ENCODE data around the gene CAPN2. TPM values are rescaled to one million over a fixed set of nuclear protein-coding genes. Genes with fewer than 3 reads are reported as not detected.
A peak's percentile ranks its signal among the peaks of the same experiment; 100 is the strongest.

CAPN2 gene
- polyA plus RNA-seq (2011; rRNA removed), result 417 and 433 TPM in 2 replicates
- 355 and 396 TPM in 2 replicates for polyA minus RNA-seq (2011; rRNA and poly(A)+ RNA removed)

DNA sequence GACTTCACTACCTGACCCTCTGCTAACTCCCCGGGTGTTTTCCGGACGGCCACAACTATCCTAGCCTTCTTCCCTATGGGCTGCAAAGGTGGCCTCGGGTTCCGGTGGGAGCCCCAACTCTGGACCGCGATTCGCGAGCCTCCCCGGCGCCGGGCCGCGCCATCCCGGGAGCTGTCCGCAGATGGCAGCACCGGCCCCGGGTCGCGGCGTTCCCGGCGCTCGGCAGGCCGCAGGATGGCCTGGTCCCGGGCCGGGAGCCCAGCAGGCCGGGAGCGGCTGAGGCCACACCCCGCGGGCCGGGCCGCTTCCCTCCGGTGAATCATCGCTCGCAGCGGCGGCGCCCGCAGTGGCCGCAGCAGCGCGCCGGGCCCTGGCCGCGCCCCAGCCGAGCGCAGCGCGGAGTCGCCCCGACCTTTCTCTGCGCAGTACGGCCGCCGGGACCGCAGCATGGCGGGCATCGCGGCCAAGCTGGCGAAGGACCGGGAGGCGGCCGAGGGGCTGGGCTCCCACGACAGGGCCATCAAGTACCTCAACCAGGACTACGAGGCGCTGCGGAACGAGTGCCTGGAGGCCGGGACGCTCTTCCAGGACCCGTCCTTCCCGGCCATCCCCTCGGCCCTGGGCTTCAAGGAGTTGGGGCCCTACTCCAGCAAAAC lies at the start of gene CAPN2:
TSS of gene CAPN2 (plus strand) at position 346 of the 656 bp plus-strand sequence. CDS start at position 448, 102 bp downstream.
- CTCF ChIA-PET, result interaction anchor here (0.6 to 1.7 kb wide), 11 partner anchors 8 to 474 kb away, joined by 3 to 9 read pairs (median 4); no protein-coding TSS in a partner anchor
- POLR2A ChIA-PET, result interaction anchor here (0.5 to 1.5 kb wide), 3 partner anchors 8 to 37 kb away, joined by 4 to 9 read pairs (median 6); no protein-coding TSS in a partner anchor
- Histone ChIP-seq H3K27ac (ENCODE audit: low read depth, low read length) (peak within 1 kb of the TSS; percentile 93), H3K4me3 (ENCODE audit: low read depth, low read length) (peak within 1 kb of the TSS; percentile 95), H3K27me3 (ENCODE audit: control insufficient read depth, insufficient read depth, low read length) (no peaks in the 10 kb centered on the region), H3K9me3 (ENCODE audit: control insufficient read depth, insufficient read depth, low read length) (no peaks in the 10 kb centered on the region)
- no peak for DNase-seq (ENCODE audit: low read depth, low spot score)
- TF ChIP-seq, protein P1, sequence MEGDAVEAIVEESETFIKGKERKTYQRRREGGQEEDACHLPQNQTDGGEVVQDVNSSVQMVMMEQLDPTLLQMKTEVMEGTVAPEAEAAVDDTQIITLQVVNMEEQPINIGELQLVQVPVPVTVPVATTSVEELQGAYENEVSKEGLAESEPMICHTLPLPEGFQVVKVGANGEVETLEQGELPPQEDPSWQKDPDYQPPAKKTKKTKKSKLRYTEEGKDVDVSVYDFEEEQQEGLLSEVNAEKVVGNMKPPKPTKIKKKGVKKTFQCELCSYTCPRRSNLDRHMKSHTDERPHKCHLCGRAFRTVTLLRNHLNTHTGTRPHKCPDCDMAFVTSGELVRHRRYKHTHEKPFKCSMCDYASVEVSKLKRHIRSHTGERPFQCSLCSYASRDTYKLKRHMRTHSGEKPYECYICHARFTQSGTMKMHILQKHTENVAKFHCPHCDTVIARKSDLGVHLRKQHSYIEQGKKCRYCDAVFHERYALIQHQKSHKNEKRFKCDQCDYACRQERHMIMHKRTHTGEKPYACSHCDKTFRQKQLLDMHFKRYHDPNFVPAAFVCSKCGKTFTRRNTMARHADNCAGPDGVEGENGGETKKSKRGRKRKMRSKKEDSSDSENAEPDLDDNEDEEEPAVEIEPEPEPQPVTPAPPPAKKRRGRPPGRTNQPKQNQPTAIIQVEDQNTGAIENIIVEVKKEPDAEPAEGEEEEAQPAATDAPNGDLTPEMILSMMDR (IDR thresholded peaks at IDR 0.05; ENCODE audit: low read depth, low read length), result peak; percentile 51

DNA sequence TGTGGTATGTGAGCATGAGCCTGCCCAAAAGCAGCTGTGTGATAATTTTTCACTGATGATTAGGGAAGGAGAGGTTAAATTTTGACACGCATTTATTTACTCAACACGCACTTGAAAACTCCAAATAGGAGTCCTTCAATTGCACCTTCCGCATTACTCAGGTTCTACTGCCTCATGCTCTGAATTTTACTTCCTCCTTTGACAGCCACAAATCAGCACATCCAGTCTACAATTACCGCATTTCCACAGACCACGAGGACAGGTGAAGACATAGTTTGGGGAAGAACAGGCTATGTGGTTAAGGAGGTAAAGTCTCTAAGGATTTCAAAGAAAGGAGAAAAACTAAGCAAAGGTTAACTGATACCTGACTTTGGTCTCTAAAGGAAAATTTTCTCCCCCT lies 49.4 kb upstream of the CAPN2 start:
- ChIA-PET POLR2A (no interaction called here), CTCF (interaction anchor here (1.6 kb wide), 1 partner anchor 529 kb away, joined by 5 read pairs; no protein-coding TSS in a partner anchor)
- TF ChIP-seq, protein P1 (IDR thresholded peaks at IDR 0.05; ENCODE audit: low read depth, low read length), result no peak
- H3K4me3 ChIP-seq (ENCODE audit: low read depth, low read length), result no peak overlapping the region
- no peak overlapping the region for H3K27ac ChIP-seq (ENCODE audit: low read depth, low read length)
- H3K27me3 ChIP-seq (ENCODE audit: control insufficient read depth, insufficient read depth, low read length), result peaks cover 20% of the 10 kb centered on the region
- no peak for DNase-seq (ENCODE audit: low read depth, low spot score)
- no peaks in the 10 kb centered on the region for H3K9me3 ChIP-seq (ENCODE audit: control insufficient read depth, insufficient read depth, low read length)

DNA sequence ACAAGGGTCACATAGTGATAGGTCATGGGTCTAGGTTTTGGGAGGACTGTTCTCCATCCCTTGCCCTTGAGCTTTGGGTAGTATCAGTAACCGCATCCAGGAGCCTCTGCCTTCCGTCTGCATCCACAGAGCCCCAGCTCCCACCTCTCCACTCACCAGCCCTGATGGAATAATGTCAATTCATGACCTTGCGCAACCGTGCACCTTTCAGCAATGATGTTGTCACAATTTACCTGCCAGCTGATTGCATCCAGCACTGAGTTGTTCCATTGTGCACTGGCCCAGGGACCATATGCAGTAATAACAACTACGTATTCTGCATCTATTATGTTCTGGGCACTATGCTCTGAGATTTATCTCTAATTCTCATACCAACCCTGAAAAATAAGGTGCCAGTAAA lies 48.2 kb upstream of the CAPN2 start:
- peaks cover 14% of the 10 kb centered on the region for H3K27me3 ChIP-seq (ENCODE audit: control insufficient read depth, insufficient read depth, low read length)
- no peaks in the 10 kb centered on the region for H3K9me3 ChIP-seq (ENCODE audit: control insufficient read depth, insufficient read depth, low read length)
- ChIA-PET POLR2A (no interaction called here), CTCF (interaction anchor here (1.6 kb wide), 1 partner anchor 530 kb away, joined by 5 read pairs; no protein-coding TSS in a partner anchor)
- no peak overlapping the region for H3K27ac ChIP-seq (ENCODE audit: low read depth, low read length)
- H3K4me3 ChIP-seq (ENCODE audit: low read depth, low read length), result no peak overlapping the region
- TF ChIP-seq, protein P1 (IDR thresholded peaks at IDR 0.05; ENCODE audit: low read depth, low read length), result no peak
- no peak for DNase-seq (ENCODE audit: low read depth, low spot score)

DNA sequence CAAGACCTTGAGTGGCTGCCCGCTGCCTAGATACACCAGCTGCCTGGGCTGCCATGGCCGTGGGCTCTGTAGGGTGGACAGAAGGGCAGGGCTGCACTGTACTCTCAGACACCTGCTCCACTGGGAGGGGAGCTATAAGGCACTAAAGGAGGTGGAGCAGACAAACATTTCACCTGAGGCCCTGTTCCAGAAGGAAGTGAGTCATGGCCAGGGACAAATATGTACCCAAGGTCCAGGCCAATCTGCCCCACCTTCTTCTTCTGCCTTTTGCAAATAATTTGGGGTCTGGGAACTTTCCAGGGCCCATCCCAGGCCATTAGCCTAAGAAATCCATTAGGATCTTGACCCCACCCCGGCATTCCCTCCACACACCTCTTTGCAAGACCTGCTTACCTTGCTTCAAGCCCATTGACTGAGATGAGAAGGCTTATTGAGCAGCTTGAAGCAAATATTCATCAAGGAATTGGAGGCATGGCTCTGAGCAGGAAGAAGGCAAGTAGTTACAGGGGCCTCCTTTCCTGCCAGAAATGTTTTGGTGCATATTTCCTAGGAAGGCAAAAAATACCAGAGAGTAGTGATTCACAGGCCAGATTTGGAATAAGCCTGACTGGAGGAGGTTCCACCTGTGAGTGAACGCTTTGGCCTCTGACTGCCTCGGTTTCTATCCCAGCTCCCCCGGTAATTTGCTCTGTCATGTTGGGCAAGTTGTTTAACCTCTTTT lies 46.6 kb upstream of the CAPN2 start, which contains the start of gene CAPN8:
TSS of gene CAPN8 (minus strand) at position 110 of the 721 bp plus-strand sequence. CDS start at position 55, 55 bp downstream.
- Histone ChIP-seq H3K27ac (ENCODE audit: low read depth, low read length) (no peak within 1 kb of the TSS), H3K27me3 (ENCODE audit: control insufficient read depth, insufficient read depth, low read length) (peaks cover 14% of the 10 kb centered on the region), H3K9me3 (ENCODE audit: control insufficient read depth, insufficient read depth, low read length) (no peaks in the 10 kb centered on the region), H3K4me3 (ENCODE audit: low read depth, low read length) (no peak within 1 kb of the TSS)
- no peak for DNase-seq (ENCODE audit: low read depth, low spot score)
- ChIA-PET CTCF (interaction anchor here (1.3 kb wide), 1 partner anchor 542 kb away, joined by 4 read pairs; no protein-coding TSS in a partner anchor), POLR2A (no interaction called here)
- TF ChIP-seq, protein P1 (IDR thresholded peaks at IDR 0.05; ENCODE audit: low read depth, low read length), result no peak
